K562 (cell line): ENCODE data around the gene CADM2. TPM values are rescaled to one million over a fixed set of nuclear protein-coding genes. Genes with fewer than 3 reads are reported as not detected.

Source experiments
- ATAC-seq: fragments of 200-7000 bp; cut with Tn5 transposase; 3 replicates; pipeline ENCODE4 v1.9.1; 2020; ENCODE audit warnings: moderate library complexity
- BruUV-seq: library from RNA; stranded (reverse); fragments of 400-500 nt; replicated peaks from 2 replicates; lab custom pipeline; 2021; lab: Mats Ljungman, UMichigan
- CTCF ChIA-PET: fragments of 300-600 bp; formaldehyde crosslinking; extraction: SDS; loops from one replicate; lab custom pipeline; 2021; ENCODE audit warnings: low intra/inter-chr PET ratio; lab: Yijun Ruan, JAX
- POLR2A ChIA-PET: fragments of 300-600, 350-650 bp; sonication (Branson Sonifier 250); formaldehyde crosslinking; extraction: SDS; loops from one replicate; lab custom pipeline; 2021; ENCODE audit warnings: antibody characterized with exemption, inconsistent platforms; lab: Yijun Ruan, JAX
- DNase-seq, 4 experiments: peaks; one replicate each; pipeline versions ENCODE4 v3.0.0 to v3.0.0-alpha.2; 2011 to 2018; ENCODE audit warnings: low spot score in 3 of 4, mixed read lengths in 3 of 4; ENCODE audit errors: extremely low read depth in 1 of 4
- FAIRE-seq: peaks from 2 replicates; lab custom pipeline; 2011; peaks lifted over from hg19 to GRCh38; lab: Jason Lieb, UNC
- H2AFZ ChIP-seq: 2 replicates; pipeline ENCODE4 v1.6.0; 2011; ENCODE audit warnings: low read depth, low read length, control low read depth, inconsistent platforms
- H3K27ac ChIP-seq: fragments of 200-600 bp; 3 replicates; pipeline ENCODE4 v1.8.0; 2011; ENCODE audit warnings: low read depth, mild to moderate bottlenecking, control low read depth, inconsistent platforms, low read length, moderate library complexity, mixed read lengths; ENCODE audit errors: extremely low read depth
- H3K27me3 ChIP-seq, 2 experiments: fragments of 300-600 bp in 1 of 2; 2 replicates in 1 of 2; 3 replicates in 1 of 2; pipeline versions ENCODE4 v1.6.0 to v1.8.0; 2011; ENCODE audit warnings: inconsistent platforms in 2 of 2, low read length in 2 of 2, mild to moderate bottlenecking in 1 of 2, mixed read lengths in 1 of 2, moderate library complexity in 1 of 2; ENCODE audit not compliant: control insufficient read depth in 2 of 2, insufficient read depth in 2 of 2
- H3K36me3 ChIP-seq: fragments of 300-600 bp; 3 replicates; pipeline ENCODE4 v1.8.0; 2011; ENCODE audit warnings: mild to moderate bottlenecking, low read length, inconsistent platforms; ENCODE audit not compliant: control insufficient read depth, insufficient read depth
- H3K4me1 ChIP-seq, 2 experiments: fragments of 200-600 bp in 1 of 2; replicated peaks in 1 of 2; 2 replicates in 1 of 2; 3 replicates in 1 of 2; pipeline versions ENCODE4 v1.5.1 to v1.8.0; 2011; ENCODE audit warnings: inconsistent platforms in 2 of 2, low read length in 2 of 2, mild to moderate bottlenecking in 1 of 2, mixed read lengths in 1 of 2, moderate library complexity in 1 of 2; ENCODE audit not compliant: control insufficient read depth in 2 of 2, insufficient read depth in 2 of 2
- H3K4me2 ChIP-seq: 2 replicates; pipeline ENCODE4 v1.6.1; 2011; ENCODE audit warnings: low read length, control low read depth, inconsistent platforms, mixed read lengths; ENCODE audit not compliant: insufficient read depth
- H3K4me3 ChIP-seq: fragments of 200-600 bp; sonication (generic), shearing (Covaris generic); 2 replicates; pipeline ENCODE4 v1.5.1; 2016; ENCODE audit warnings: control low read depth, inconsistent platforms
- H3K79me2 ChIP-seq: fragments of 200-600 bp; 3 replicates; pipeline ENCODE4 v1.8.0; 2011; ENCODE audit warnings: low read length, inconsistent platforms; ENCODE audit not compliant: control insufficient read depth, insufficient read depth
- H3K9ac ChIP-seq, 2 experiments: 2 replicates each; pipeline versions ENCODE4 v1.6.0 to v1.6.1; 2011; ENCODE audit warnings: low read depth in 2 of 2, low read length in 2 of 2, control low read depth in 1 of 2, inconsistent platforms in 1 of 2, mild to moderate bottlenecking in 1 of 2, mixed read lengths in 1 of 2; ENCODE audit not compliant: insufficient read depth in 1 of 2
- H3K9me1 ChIP-seq: one replicate; pipeline ENCODE4 v1.6.0; 2011; ENCODE audit warnings: inconsistent platforms, mild to moderate bottlenecking, low read length, moderate library complexity; ENCODE audit not compliant: control insufficient read depth, insufficient read depth
- H3K9me3 ChIP-seq: replicated peaks from 2 replicates; pipeline ENCODE4 v1.5.1; 2011; ENCODE audit warnings: low read depth, low read length, inconsistent platforms; ENCODE audit not compliant: control insufficient read depth, insufficient read depth
- H4K20me1 ChIP-seq: replicated peaks from 2 replicates; pipeline ENCODE4 v1.6.1; 2011; ENCODE audit warnings: low read length, inconsistent platforms, mixed read lengths; ENCODE audit not compliant: control insufficient read depth, insufficient read depth
- CREBBP ChIP-seq: IDR thresholded peaks from one replicate; pipeline ENCODE4 v1.6.1; 2012; ENCODE audit warnings: low read depth, mild to moderate bottlenecking, control low read depth, inconsistent platforms, low read length
- FOXJ2 ChIP-seq: fragments of 200-800 bp; sonication (Bioruptor generic); IDR thresholded peaks from 2 replicates; pipeline ENCODE4 v1.6.1; 2016; ENCODE audit warnings: missing genetic modification characterization, missing compliant biosample characterization
- FOXK2 ChIP-seq, 2 experiments: fragments of 450-650 bp; IDR thresholded peaks in 1 of 2; conservative IDR thresholded peaks in 1 of 2; 2 replicates each; pipeline ENCODE4 v1.6.1; 2016; ENCODE audit warnings: low read depth in 2 of 2, mild to moderate bottlenecking in 1 of 2
- GTF3C2 ChIP-seq: IDR thresholded peaks from 3 replicates; pipeline ENCODE4 v1.6.1; 2011; ENCODE audit warnings: borderline replicate concordance, mild to moderate bottlenecking, moderate library complexity; ENCODE audit not compliant: insufficient read length; ENCODE audit errors: extremely low read depth
- HMG20B ChIP-seq: fragments of 250-450 bp; sonication (Bioruptor Pico); IDR thresholded peaks from 2 replicates; pipeline ENCODE4 v1.5.0; 2021; ENCODE audit warnings: mild to moderate bottlenecking
- NCOA1 ChIP-seq: fragments of 450-650 bp; IDR thresholded peaks from 2 replicates; pipeline ENCODE4 v1.6.1; 2016; ENCODE audit warnings: low read depth
- PTTG1 ChIP-seq: fragments of 450-650 bp; IDR thresholded peaks from 2 replicates; pipeline ENCODE4 v1.6.1; 2016; ENCODE audit warnings: low read depth, mild to moderate bottlenecking, missing genetic modification characterization, missing compliant biosample characterization
- SREBF1 ChIP-seq: fragments of 150-350 bp; IDR thresholded peaks from 2 replicates; pipeline ENCODE4 v1.6.1; 2014; ENCODE audit warnings: antibody characterized with exemption, low read depth, low read length, borderline replicate concordance
- STAT6 ChIP-seq: sonication (generic); formaldehyde crosslinking; IDR thresholded peaks from 2 replicates; pipeline ENCODE4 v1.8.1; 2023; ENCODE audit warnings: mild to moderate bottlenecking, missing genetic modification reagents
- ZNF668 ChIP-seq: fragments of 250-450 bp; sonication (Bioruptor Pico); IDR thresholded peaks from 2 replicates; pipeline ENCODE4 v1.8.0; 2022; ENCODE audit warnings: mild to moderate bottlenecking, inconsistent platforms
- WGBS: fragments of 100-300 bp; shearing (Covaris generic); methylation state at CpG from one replicate; pipeline ENCODE4 v1.1.6; 2016; ENCODE audit warnings: low coverage, mixed read lengths; ENCODE audit not compliant: insufficient coverage; ENCODE audit errors: missing lambda C conversion rate; 5-methylcytosine and 5-hydroxymethylcytosine counted together
- in situ Hi-C: fragments of 300-500 bp; cut with MboI; formaldehyde crosslinking; loops from 4 replicates; pipeline ENCODE4 v1.15.0; 2018; ENCODE audit warnings: inconsistent platforms, mixed read lengths
- intact Hi-C: fragments of 100-400 bp; cut with micrococcal nuclease; formaldehyde crosslinking; loops from 2 replicates; pipeline ENCODE4 v1.14.2; 2022
- polyA plus RNA-seq, 8 experiments: library from polyadenylated mRNA; depleted of rRNA in 4 of 8; stranded (reverse) in 5 of 8; unstranded in 3 of 8; fragments of >200 nt; fragmentation: Nextera tagmentation in 2 of 8; fragmentation: Illumina TruSeq in 1 of 8; extraction: Ambion mirVana in 2 of 8; extraction: Trizol in 1 of 8; gene quantifications; 2 replicates each; pipeline versions ENCODE4 v1.2.1 to v1.2.3, GENCODE V29; 2011 to 2014; ENCODE audit warnings: inconsistent platforms in 1 of 8, missing spikeins in 1 of 8
- total RNA-seq, 7 experiments: library from RNA; depleted of rRNA in 6 of 7; stranded (reverse); fragments of >200 nt in 6 of 7; fragmentation: Illumina TruSeq in 2 of 7; extraction: Trizol in 2 of 7; gene quantifications; 2 replicates each; pipeline versions ENCODE4 v1.2.1 to v1.2.3, GENCODE V29; 2011 to 2021; ENCODE audit warnings: low replicate concordance in 1 of 7
- TF ChIP-seq, protein P1 (sequence below): fragments of 450-650 bp; IDR thresholded peaks from 2 replicates; pipeline ENCODE4 v1.6.1; 2018; ENCODE audit warnings: mild to moderate bottlenecking, low read depth; ENCODE audit not compliant: partially characterized antibody
- TF ChIP-seq, protein P2 (sequence below), 2 experiments: fragments of 250-450 bp in 1 of 2; fragments of 450-650 bp in 1 of 2; sonication (Bioruptor Pico) in 1 of 2; IDR thresholded peaks; 2 replicates each; pipeline versions ENCODE4 v1.6.1 to v1.8.0; 2016 to 2021; ENCODE audit warnings: mild to moderate bottlenecking in 2 of 2, moderate library complexity in 2 of 2, missing compliant biosample characterization in 1 of 2, missing genetic modification characterization in 1 of 2
- TF ChIP-seq, protein P3 (sequence below): fragments of 450-650 bp; formaldehyde crosslinking; IDR thresholded peaks from 2 replicates; pipeline ENCODE4 v1.4.0; 2022; ENCODE audit warnings: missing genetic modification characterization

CADM2 gene
- total and polyA plus RNA-seq, 9 of the 15 experiments (the other 6 are each of a cell fraction or from before 2014, with no cell fraction given): 0.11 to 3.2 (median 0.95) TPM

DNA sequence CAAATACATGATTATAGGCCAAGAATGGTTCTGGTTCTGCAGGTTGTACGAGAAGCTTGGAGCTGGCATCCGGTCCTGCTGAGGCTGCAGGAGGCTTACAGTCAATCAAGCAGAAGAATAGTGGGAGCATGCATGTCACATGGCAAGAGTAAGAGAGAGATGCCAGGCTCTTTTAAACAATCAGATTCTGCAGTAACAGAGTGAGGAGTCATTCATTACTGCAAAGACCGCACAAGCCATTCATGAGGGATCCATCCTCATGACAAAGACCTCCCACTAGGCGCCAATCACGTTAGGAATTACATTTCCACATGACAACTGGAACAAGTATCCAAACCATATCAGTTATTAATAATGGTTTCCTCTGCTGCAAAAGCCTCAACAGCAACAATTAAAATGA is 536.8 kb downstream of the CADM2 start:
- DNase-seq (no peak), FAIRE-seq (no peak), ATAC-seq (no peak)
- in situ Hi-C loops: no loop called here
- Histone ChIP-seq H3K27me3 (no peaks in the 10 kb centered on the region), H4K20me1 (no peaks in the 10 kb centered on the region), H3K4me1 (no peaks in the 10 kb centered on the region), H3K36me3 (no peaks in the 10 kb centered on the region), H3K9me3 (no peaks in the 10 kb centered on the region), H3K4me3 (no peak overlapping the region), H3K79me2 (no peaks in the 10 kb centered on the region; the same call in 2 of the 3 replicates), H2AFZ (no peak overlapping the region), H3K9me1 (no peaks in the 10 kb centered on the region), H3K27ac (no peak overlapping the region), H3K9ac (no peak overlapping the region), H3K4me2 (no peak overlapping the region)
- 66% methylated on average over 5 of the region's 5 CpGs for WGBS
- ChIA-PET POLR2A (no interaction called here), CTCF (no interaction called here)
- BruUV-seq: no TSS peak
- intact Hi-C loops: no loop called here
- TF ChIP-seq ZNF668 (CRISPR knock-in tag) (no peak), FOXJ2 (no peak), PTTG1 (tag) (no peak), SREBF1 (no peak), HMG20B (no peak), GTF3C2 (no peak), STAT6 (no peak), NCOA1 (no peak), FOXK2 (conservative IDR thresholded peaks at IDR 0.05 in 1 of 2, IDR thresholded peaks at IDR 0.05 in 1 of 2; ENCODE audit: low read depth in 2 of 2) (no peak), CREBBP (no peak)
- TF ChIP-seq, protein P1, sequence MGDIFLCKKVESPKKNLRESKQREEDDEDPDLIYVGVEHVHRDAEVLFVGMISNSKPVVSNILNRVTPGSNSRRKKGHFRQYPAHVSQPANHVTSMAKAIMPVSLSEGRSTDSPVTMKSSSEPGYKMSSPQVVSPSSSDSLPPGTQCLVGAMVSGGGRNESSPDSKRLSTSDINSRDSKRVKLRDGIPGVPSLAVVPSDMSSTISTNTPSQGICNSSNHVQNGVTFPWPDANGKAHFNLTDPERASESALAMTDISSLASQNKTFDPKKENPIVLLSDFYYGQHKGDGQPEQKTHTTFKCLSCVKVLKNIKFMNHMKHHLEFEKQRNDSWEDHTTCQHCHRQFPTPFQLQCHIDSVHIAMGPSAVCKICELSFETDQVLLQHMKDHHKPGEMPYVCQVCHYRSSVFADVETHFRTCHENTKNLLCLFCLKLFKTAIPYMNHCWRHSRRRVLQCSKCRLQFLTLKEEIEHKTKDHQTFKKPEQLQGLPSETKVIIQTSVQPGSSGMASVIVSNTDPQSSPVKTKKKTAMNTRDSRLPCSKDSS: no peak
- TF ChIP-seq, protein P2, sequence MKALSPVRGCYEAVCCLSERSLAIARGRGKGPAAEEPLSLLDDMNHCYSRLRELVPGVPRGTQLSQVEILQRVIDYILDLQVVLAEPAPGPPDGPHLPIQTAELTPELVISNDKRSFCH (CRISPR knock-in tag; IDR thresholded peaks at IDR 0.05): no peak
- TF ChIP-seq, protein P2 (tag; IDR thresholded peaks at IDR 0.05): no peak
- TF ChIP-seq, protein P3, sequence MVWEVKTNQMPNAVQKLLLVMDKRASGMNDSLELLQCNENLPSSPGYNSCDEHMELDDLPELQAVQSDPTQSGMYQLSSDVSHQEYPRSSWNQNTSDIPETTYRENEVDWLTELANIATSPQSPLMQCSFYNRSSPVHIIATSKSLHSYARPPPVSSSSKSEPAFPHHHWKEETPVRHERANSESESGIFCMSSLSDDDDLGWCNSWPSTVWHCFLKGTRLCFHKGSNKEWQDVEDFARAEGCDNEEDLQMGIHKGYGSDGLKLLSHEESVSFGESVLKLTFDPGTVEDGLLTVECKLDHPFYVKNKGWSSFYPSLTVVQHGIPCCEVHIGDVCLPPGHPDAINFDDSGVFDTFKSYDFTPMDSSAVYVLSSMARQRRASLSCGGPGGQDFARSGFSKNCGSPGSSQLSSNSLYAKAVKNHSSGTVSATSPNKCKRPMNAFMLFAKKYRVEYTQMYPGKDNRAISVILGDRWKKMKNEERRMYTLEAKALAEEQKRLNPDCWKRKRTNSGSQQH (CRISPR knock-in tag): no peak
